GM21515 (cell line): ENCODE measurements around the gene NCAPG2.

Experiments used
- ATAC-seq: cut with Tn5 transposase; IDR thresholded peaks from one replicate; pipeline ENCODE4 v1.9.1; 2021; ENCODE audit not compliant: unreplicated experiment

Gene NCAPG2

GRCh38 chr7:158735935-158736334 is 31.3 kb upstream of the NCAPG2 start:
- no peak for ATAC-seq

- no peak for ATAC-seq
Measured at GRCh38 chr7:158734861-158735260, 30.3 kb upstream of the NCAPG2 start.

GRCh38 chr7:158733775-158734494 is 29.3 kb upstream of the NCAPG2 start:
- no peak for ATAC-seq

- no peak for ATAC-seq
Measured at GRCh38 chr7:158733220-158733519, 28.6 kb upstream of the NCAPG2 start.

- ATAC-seq: no peak
Measured at GRCh38 chr7:158732494-158733219, 28.1 kb upstream of the NCAPG2 start.

- no peak for ATAC-seq
Measured at GRCh38 chr7:158731761-158732160, 27.2 kb upstream of the NCAPG2 start.

GRCh38 chr7:158730383-158731346 is 26.1 kb upstream of the NCAPG2 start:
- ATAC-seq: no peak

GRCh38 chr7:158729646-158730382 is 25.2 kb upstream of the NCAPG2 start:
- ATAC-seq: no peak

GRCh38 chr7:158728911-158729645 is 24.5 kb upstream of the NCAPG2 start:
- no peak for ATAC-seq

GRCh38 chr7:158727690-158728089 is 23.1 kb upstream of the NCAPG2 start:
- ATAC-seq: no peak

- ATAC-seq: no peak
Measured at GRCh38 chr7:158726277-158726807, 21.7 kb upstream of the NCAPG2 start.

GRCh38 chr7:158725506-158725800 is 20.8 kb upstream of the NCAPG2 start:
- no peak for ATAC-seq

GRCh38 chr7:158724658-158725505 is 20.3 kb upstream of the NCAPG2 start:
- no peak for ATAC-seq

GRCh38 chr7:158723714-158724385 is 19.2 kb upstream of the NCAPG2 start:
- no peak for ATAC-seq

- no peak for ATAC-seq
Measured at GRCh38 chr7:158723266-158723665, 18.7 kb upstream of the NCAPG2 start.

GRCh38 chr7:158722574-158723237 is 18.1 kb upstream of the NCAPG2 start:
- no peak for ATAC-seq

- no peak for ATAC-seq
Measured at GRCh38 chr7:158720112-158720511, 15.5 kb upstream of the NCAPG2 start.

GRCh38 chr7:158716802-158717201 is 12.2 kb upstream of the NCAPG2 start:
- ATAC-seq: no peak
